HEK293 (cell line): ENCODE results near the gene ARHGAP15.

ENCODE experiments used
- CTCF ChIA-PET: fragments of 350-600 bp; formaldehyde crosslinking; extraction: SDS; loops from one replicate; lab custom pipeline; 2021; ENCODE audit warnings: antibody characterized with exemption; lab: Yijun Ruan, JAX
- POLR2A ChIA-PET: fragments of 300-600 bp; formaldehyde crosslinking; extraction: SDS; loops from one replicate; lab custom pipeline; 2020; ENCODE audit warnings: antibody characterized with exemption, inconsistent platforms; lab: Yijun Ruan, JAX
- H3K27ac ChIP-seq: fragments of 200-500 bp; sonication (Bioruptor generic); 2 replicates; pipeline ENCODE4 v1.5.1; 2014; ENCODE audit warnings: low read depth, low read length, control low read depth, inconsistent platforms; ENCODE audit errors: extremely low read depth
- H3K36me3 ChIP-seq, 2 experiments: fragments of 200-500 bp in 1 of 2; sonication (Bioruptor generic) in 1 of 2; 1 replicate in 1 of 2; 2 replicates in 1 of 2; pipeline ENCODE4 v1.5.1; 2014 to 2017; ENCODE audit warnings: inconsistent platforms in 2 of 2, low read length in 2 of 2; ENCODE audit not compliant: control insufficient read depth in 2 of 2, insufficient read depth in 1 of 2
- H3K4me1 ChIP-seq: fragments of 200-500 bp; sonication (Bioruptor generic); 2 replicates; pipeline ENCODE4 v1.5.1; 2014; ENCODE audit warnings: mild to moderate bottlenecking, low read length, inconsistent platforms; ENCODE audit not compliant: control insufficient read depth, insufficient read depth
- H3K4me3 ChIP-seq: 2 replicates; pipeline ENCODE4 v1.5.1; 2011; ENCODE audit warnings: low read depth, mild to moderate bottlenecking, control low read depth, low read length, moderate library complexity
- H3K9me3 ChIP-seq: fragments of 200-500 bp; sonication (Bioruptor generic); 2 replicates; pipeline ENCODE4 v1.5.1; 2014; ENCODE audit warnings: low read depth, low read length, inconsistent platforms; ENCODE audit not compliant: control insufficient read depth, insufficient read depth
- AEBP2 ChIP-seq: fragments of 450-650 bp; formaldehyde crosslinking; IDR thresholded peaks from 2 replicates; pipeline ENCODE4 v1.5.1; 2016; ENCODE audit warnings: missing biosample characterization, missing genetic modification characterization, borderline replicate concordance
- BCL11B ChIP-seq: fragments of 450-650 bp; formaldehyde crosslinking; IDR thresholded peaks from 2 replicates; pipeline ENCODE4 v1.5.1; 2016; ENCODE audit warnings: low read depth, missing biosample characterization, missing genetic modification characterization
- ELK4 ChIP-seq: IDR thresholded peaks from 2 replicates; pipeline ENCODE4 v1.6.1; 2011; ENCODE audit warnings: mild to moderate bottlenecking, low read depth, low read length, borderline replicate concordance
- MEIS1 ChIP-seq: sonication (generic); formaldehyde crosslinking; IDR thresholded peaks from 2 replicates; pipeline ENCODE4 v1.8.1; 2022; ENCODE audit warnings: missing genetic modification reagents, mild to moderate bottlenecking, borderline replicate concordance
- MYNN ChIP-seq: fragments of 450-650 bp; formaldehyde crosslinking; IDR thresholded peaks from 2 replicates; pipeline ENCODE4 v1.5.1; 2016; ENCODE audit warnings: missing biosample characterization, missing genetic modification characterization, borderline replicate concordance
- PBX3 ChIP-seq: sonication (generic); formaldehyde crosslinking; IDR thresholded peaks from 2 replicates; pipeline ENCODE4 v1.8.1; 2022; ENCODE audit warnings: mild to moderate bottlenecking, moderate library complexity, missing genetic modification reagents
- SETDB1 ChIP-seq: IDR thresholded peaks from one replicate; pipeline ENCODE4 v1.6.1; 2017; ENCODE audit warnings: mild to moderate bottlenecking, low read length, moderate library complexity, mixed read lengths; ENCODE audit not compliant: insufficient read length
- TSHZ1 ChIP-seq: fragments of 450-650 bp; formaldehyde crosslinking; IDR thresholded peaks from 2 replicates; pipeline ENCODE4 v1.5.1; 2016; ENCODE audit warnings: missing biosample characterization, missing genetic modification characterization, borderline replicate concordance
- ZBTB1 ChIP-seq: fragments of 450-650 bp; formaldehyde crosslinking; IDR thresholded peaks from 2 replicates; pipeline ENCODE4 v1.5.1; 2016; ENCODE audit warnings: missing biosample characterization, missing genetic modification characterization
- ZNF114 ChIP-seq: fragments of 450-650 bp; formaldehyde crosslinking; IDR thresholded peaks from 2 replicates; pipeline ENCODE4 v1.5.0; 2017; ENCODE audit warnings: missing biosample characterization, missing genetic modification characterization
- ZNF18 ChIP-seq: fragments of 450-650 bp; formaldehyde crosslinking; IDR thresholded peaks from 2 replicates; pipeline ENCODE4 v1.5.1; 2016; ENCODE audit warnings: missing biosample characterization, missing genetic modification characterization
- ZNF266 ChIP-seq: fragments of 450-650 bp; formaldehyde crosslinking; IDR thresholded peaks from 2 replicates; pipeline ENCODE4 v1.5.1; 2016; ENCODE audit warnings: missing biosample characterization, missing genetic modification characterization, low read depth
- ZNF398 ChIP-seq: fragments of 450-650 bp; formaldehyde crosslinking; IDR thresholded peaks from 2 replicates; pipeline ENCODE4 v1.5.1; 2017; ENCODE audit warnings: missing biosample characterization, missing genetic modification characterization
- ZNF423 ChIP-seq: fragments of 450-650 bp; formaldehyde crosslinking; IDR thresholded peaks from 2 replicates; pipeline ENCODE4 v1.5.1; 2016; ENCODE audit warnings: missing biosample characterization, missing genetic modification characterization
- ZNF510 ChIP-seq: fragments of 450-650 bp; formaldehyde crosslinking; IDR thresholded peaks from 2 replicates; pipeline ENCODE4 v1.5.1; 2018; ENCODE audit warnings: mild to moderate bottlenecking, missing genetic modification characterization, missing biosample characterization; ENCODE audit not compliant: insufficient replicate concordance
- ZNF529 ChIP-seq: fragments of 450-650 bp; formaldehyde crosslinking; IDR thresholded peaks from 2 replicates; pipeline ENCODE4 v1.5.1; 2017; ENCODE audit warnings: missing genetic modification characterization, missing biosample characterization; ENCODE audit not compliant: insufficient replicate concordance
- ZNF555 ChIP-seq: fragments of 450-650 bp; formaldehyde crosslinking; conservative IDR thresholded peaks from 2 replicates; pipeline ENCODE4 v1.5.1; 2017; ENCODE audit warnings: missing biosample characterization, mild to moderate bottlenecking, missing genetic modification characterization, inconsistent platforms
- ZNF560 ChIP-seq: fragments of 450-650 bp; formaldehyde crosslinking; IDR thresholded peaks from 2 replicates; pipeline ENCODE4 v1.5.1; 2017; ENCODE audit warnings: missing biosample characterization, missing genetic modification characterization, borderline replicate concordance
- ZNF658 ChIP-seq: fragments of 450-650 bp; formaldehyde crosslinking; IDR thresholded peaks from 2 replicates; pipeline ENCODE4; 2016; ENCODE audit warnings: missing biosample characterization, missing genetic modification characterization
- ZSCAN5A ChIP-seq: fragments of 450-650 bp; formaldehyde crosslinking; IDR thresholded peaks from 2 replicates; pipeline ENCODE4 v1.5.1; 2016; ENCODE audit warnings: missing biosample characterization, missing genetic modification characterization

Gene ARHGAP15

GRCh38 chr2:143652692-143653091 is 523.5 kb downstream of the ARHGAP15 start:
- no peak overlapping the region for H3K4me3 ChIP-seq
- no peak overlapping the region for H3K27ac ChIP-seq
- POLR2A ChIA-PET, result no interaction called here
- H3K9me3 ChIP-seq, result no peaks in the 10 kb centered on the region
- CTCF ChIA-PET, result no interaction called here
- no peaks in the 10 kb centered on the region for H3K36me3 ChIP-seq
- TF ChIP-seq PBX3 (no peak), SETDB1 (peak; percentile 92), ZNF423 (tag by site-specific recombination) (no peak), ZNF529 (no peak)
- no peaks in the 10 kb centered on the region for H3K4me1 ChIP-seq

GRCh38 chr2:143668234-143668633 is 539.0 kb downstream of the ARHGAP15 start:
- no peaks in the 10 kb centered on the region for H3K9me3 ChIP-seq
- CTCF ChIA-PET, result interaction anchor here (0.6 to 0.9 kb wide), 3 partner anchors 11 to 28 kb away, joined by 3 to 4 read pairs (median 3); no protein-coding TSS in a partner anchor
- H3K4me1 ChIP-seq, result no peaks in the 10 kb centered on the region
- no peak for TF ChIP-seq ZNF658 (tag by site-specific recombination)
- no peak for TF ChIP-seq MYNN (tag by site-specific recombination)
- no peak for TF ChIP-seq ELK4
- no peak for TF ChIP-seq ZNF18
- no peak for TF ChIP-seq ZNF555 (tag by site-specific recombination)
- no peak for TF ChIP-seq ZNF510 (tag by site-specific recombination)
- no peak for TF ChIP-seq ZNF114
- TF ChIP-seq BCL11B, result no peak
- TF ChIP-seq MEIS1 (CRISPR knock-in tag), result no peak
- no peak for TF ChIP-seq ZNF266 (tag by site-specific recombination)
- no peak for TF ChIP-seq ZSCAN5A
- no peak for TF ChIP-seq ZBTB1
- H3K4me3 ChIP-seq, result no peak overlapping the region
- H3K36me3 ChIP-seq, result no peaks in the 10 kb centered on the region
- POLR2A ChIA-PET, result no interaction called here
- no peak overlapping the region for H3K27ac ChIP-seq

GRCh38 chr2:143674051-143674450 is 544.8 kb downstream of the ARHGAP15 start:
- H3K4me3 ChIP-seq, result no peak overlapping the region
- H3K36me3 ChIP-seq, result no peaks in the 10 kb centered on the region
- H3K4me1 ChIP-seq, result no peaks in the 10 kb centered on the region
- POLR2A ChIA-PET, result no interaction called here
- H3K27ac ChIP-seq, result no peak overlapping the region
- no peaks in the 10 kb centered on the region for H3K9me3 ChIP-seq
- CTCF ChIA-PET, result no interaction called here
- TF ChIP-seq AEBP2 (tag by site-specific recombination) (no peak), ZNF398 (no peak), TSHZ1 (tag by site-specific recombination) (no peak), ZNF560 (no peak)
